ENCODE measurements around the gene CCDC181.
"Not testable (repeated sequence)": the region's sequence is repeated elsewhere in the genome, so short reads cannot be mapped to it uniquely, and the experiment has no call there.

The CCDC181 gene

GRCh38 chr1:169427081-169427641, at the start of gene CCDC181:
Gene CCDC181 (minus strand): TSS chr1:169427474. CDS start chr1:169424927, 2,547 bp downstream.
- DNase-seq (ENCODE audit: low read depth in 3 of 3): peak; percentile 12 to 55 (median 32)

- no peak for DNase-seq (ENCODE audit: low read depth in 3 of 3)
These were observed 48.6 kb upstream of the CCDC181 start for GRCh38 chr1:169475806-169476387.

GRCh38 chr1:169474302-169474995, 47.2 kb upstream of the CCDC181 start:
- no peak for DNase-seq (ENCODE audit: low read depth in 3 of 3)

- no peak for DNase-seq (ENCODE audit: low read depth in 3 of 3)
These were observed 46.1 kb upstream of the CCDC181 start for GRCh38 chr1:169473347-169473746.

GRCh38 chr1:169472738-169473137, 45.5 kb upstream of the CCDC181 start:
- DNase-seq (ENCODE audit: low read depth in 3 of 3): no peak

- no peak for DNase-seq (ENCODE audit: low read depth in 3 of 3)
These were observed 41.7 kb upstream of the CCDC181 start for GRCh38 chr1:169468982-169469381.

- no peak for DNase-seq (ENCODE audit: low read depth in 3 of 3)
These were observed 39.3 kb upstream of the CCDC181 start for GRCh38 chr1:169466259-169467230.

GRCh38 chr1:169465281-169465680, 38.0 kb upstream of the CCDC181 start:
- no peak for DNase-seq (ENCODE audit: low read depth in 3 of 3)

- DNase-seq (ENCODE audit: low read depth in 3 of 3): no peak
These were observed 35.1 kb upstream of the CCDC181 start for GRCh38 chr1:169462385-169462784.

- DNase-seq (ENCODE audit: low read depth in 3 of 3): no peak
These were observed 34.2 kb upstream of the CCDC181 start for GRCh38 chr1:169461390-169462000.

- DNase-seq (ENCODE audit: low read depth in 3 of 3): no peak
These were observed 33.0 kb upstream of the CCDC181 start for GRCh38 chr1:169460191-169460833.

GRCh38 chr1:169457443-169457842, 30.2 kb upstream of the CCDC181 start:
- DNase-seq (ENCODE audit: low read depth in 3 of 3): no peak

- no peak for DNase-seq (ENCODE audit: low read depth in 3 of 3)
These were observed 28.8 kb upstream of the CCDC181 start for GRCh38 chr1:169456029-169456428.

- no peak for DNase-seq (ENCODE audit: low read depth in 3 of 3)
These were observed 25.6 kb upstream of the CCDC181 start for GRCh38 chr1:169452921-169453320.

GRCh38 chr1:169451218-169451824, 24.0 kb upstream of the CCDC181 start:
- no peak for DNase-seq (ENCODE audit: low read depth in 3 of 3)

- no peak for DNase-seq (ENCODE audit: low read depth in 3 of 3)
These were observed 16.6 kb upstream of the CCDC181 start for GRCh38 chr1:169443923-169444322.

GRCh38 chr1:169426174-169426705, 1.0 kb downstream of the CCDC181 start:
- no peak for DNase-seq (ENCODE audit: low read depth in 3 of 3)

- no peak for DNase-seq (ENCODE audit: low read depth in 3 of 3)
These were observed 6.0 kb downstream of the CCDC181 start for GRCh38 chr1:169421309-169421708.

GRCh38 chr1:169414952-169415351, 12.3 kb downstream of the CCDC181 start:
- no peak for DNase-seq (ENCODE audit: low read depth in 3 of 3)

- DNase-seq (ENCODE audit: low read depth in 3 of 3): not testable (repeated sequence)
These were observed 18.9 kb downstream of the CCDC181 start for GRCh38 chr1:169408340-169408739.
